ENCODE measurements around the gene FA2H.
"Not testable (repeated sequence)": the region's sequence is repeated elsewhere in the genome, so short reads cannot be mapped to it uniquely, and the experiment has no call there.

The FA2H gene

DNA sequence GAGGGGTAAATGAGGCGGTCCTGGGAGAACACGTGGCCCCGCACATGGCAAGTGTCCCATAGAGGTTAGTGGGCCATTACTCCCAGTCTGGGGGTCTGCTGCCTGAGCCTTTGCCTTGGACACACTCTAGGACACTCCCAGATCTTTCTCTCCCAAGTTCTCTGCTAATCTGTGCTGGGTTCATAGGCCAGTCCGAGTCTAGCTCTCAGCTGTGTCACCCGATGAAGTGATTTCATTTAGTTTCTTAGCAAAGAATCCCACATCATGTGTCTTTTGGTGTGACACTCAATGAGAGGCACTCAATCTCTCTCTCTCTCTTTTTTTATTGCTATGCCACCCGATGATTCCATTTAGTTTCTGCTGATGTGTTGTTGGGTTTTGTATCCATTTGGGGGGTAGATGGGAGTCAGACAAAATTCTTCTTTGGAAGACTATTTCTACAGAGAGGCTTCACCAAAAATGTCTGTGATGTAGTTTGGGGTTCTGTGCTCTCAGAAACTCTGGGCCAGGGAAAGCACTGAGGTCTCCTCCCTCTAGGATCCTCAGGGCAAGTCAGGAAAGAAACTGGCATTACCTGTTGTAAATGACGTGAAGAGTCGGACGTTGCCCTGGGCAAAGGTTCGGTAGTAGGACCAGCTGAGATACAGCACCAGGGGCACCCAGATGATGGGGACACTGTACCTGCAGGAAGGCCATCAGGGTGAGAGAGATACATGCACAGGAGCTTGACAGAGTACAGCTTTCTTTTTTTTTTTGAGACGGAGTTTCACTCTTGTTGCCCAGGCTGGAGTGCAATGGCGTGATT lies 48.8 kb downstream of the FA2H start:
- no peak overlapping the region for H3K27ac ChIP-seq (ENCODE audit: low read length)
- H3K36me3 ChIP-seq (ENCODE audit: control insufficient read depth, insufficient read depth, low read length), result no peaks in the 10 kb centered on the region
- H3K4me1 ChIP-seq (ENCODE audit: control insufficient read depth, insufficient read depth, low read length), result peaks cover 7% of the 10 kb centered on the region
- WGBS (ENCODE audit: insufficient coverage, insufficient read length), result no CpG with 5 or more reads among the region's 12 CpGs
- DNase-seq (ENCODE audit: low read depth, low spot score), result no peak
- H3K4me3 ChIP-seq (ENCODE audit: low read length), result no peak overlapping the region
- no peaks in the 10 kb centered on the region for H3K27me3 ChIP-seq (ENCODE audit: control insufficient read depth, insufficient read depth, low read length)
- H3K9me3 ChIP-seq (ENCODE audit: control insufficient read depth, insufficient read depth, low read length), result no peaks in the 10 kb centered on the region

GRCh38 chr16:74724820-74725549 lies 49.6 kb downstream of the FA2H start:
- no peaks in the 10 kb centered on the region for H3K27me3 ChIP-seq (ENCODE audit: control insufficient read depth, insufficient read depth, low read length)
- WGBS (ENCODE audit: insufficient coverage, insufficient read length), result no CpG with 5 or more reads among the region's 19 CpGs
- DNase-seq (ENCODE audit: low read depth, low spot score), result no peak

GRCh38 chr16:74723256-74723655 lies 51.4 kb downstream of the FA2H start:
- DNase-seq (ENCODE audit: low read depth, low spot score), result no peak
- H3K27me3 ChIP-seq (ENCODE audit: control insufficient read depth, insufficient read depth, low read length), result no peaks in the 10 kb centered on the region
- H3K36me3 ChIP-seq (ENCODE audit: control insufficient read depth, insufficient read depth, low read length), result no peaks in the 10 kb centered on the region
- no peaks in the 10 kb centered on the region for H3K4me1 ChIP-seq (ENCODE audit: control insufficient read depth, insufficient read depth, low read length)
- WGBS (ENCODE audit: insufficient coverage, insufficient read length), result no CpG with 5 or more reads among the region's 7 CpGs
- H3K9me3 ChIP-seq (ENCODE audit: control insufficient read depth, insufficient read depth, low read length), result no peaks in the 10 kb centered on the region
- H3K4me3 ChIP-seq (ENCODE audit: low read length), result no peak overlapping the region
- no peak overlapping the region for H3K27ac ChIP-seq (ENCODE audit: low read length)

More at GRCh38 chr16:74724820-74725549, 49.6 kb downstream of the FA2H start:
- Histone ChIP-seq H3K36me3 (ENCODE audit: control insufficient read depth, insufficient read depth, low read length) (no peaks in the 10 kb centered on the region), H3K27ac (ENCODE audit: low read length) (no peak overlapping the region), H3K4me3 (ENCODE audit: low read length) (no peak overlapping the region), H3K4me1 (ENCODE audit: control insufficient read depth, insufficient read depth, low read length) (peaks cover 4% of the 10 kb centered on the region), H3K9me3 (ENCODE audit: control insufficient read depth, insufficient read depth, low read length) (no peaks in the 10 kb centered on the region)

DNA sequence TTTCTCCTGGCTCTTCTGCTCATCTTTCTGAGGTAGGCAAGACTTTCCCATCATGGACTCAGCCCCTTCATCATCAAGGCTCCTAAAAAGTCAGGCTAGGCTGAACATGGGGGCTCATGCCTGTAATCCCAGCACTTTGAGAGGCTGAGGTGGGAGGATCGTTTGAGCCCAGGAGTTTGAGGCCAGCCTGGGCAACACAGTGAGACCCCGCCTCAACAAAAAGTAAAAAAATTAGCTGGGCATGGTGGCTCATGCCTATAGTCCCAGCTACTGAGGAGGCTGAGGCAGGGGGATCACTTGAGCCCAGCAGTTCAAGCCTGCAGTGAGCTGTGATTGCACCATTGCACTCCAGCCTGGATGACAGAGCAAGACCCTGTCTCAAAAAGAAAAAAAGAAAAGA lies 52.5 kb downstream of the FA2H start:
- not testable (repeated sequence) for H3K4me1 ChIP-seq (ENCODE audit: control insufficient read depth, insufficient read depth, low read length); DNase-seq (ENCODE audit: low read depth, low spot score); H3K36me3 ChIP-seq (ENCODE audit: control insufficient read depth, insufficient read depth, low read length); H3K27me3 ChIP-seq (ENCODE audit: control insufficient read depth, insufficient read depth, low read length); H3K4me3 ChIP-seq (ENCODE audit: low read length); H3K9me3 ChIP-seq (ENCODE audit: control insufficient read depth, insufficient read depth, low read length); H3K27ac ChIP-seq (ENCODE audit: low read length)
- WGBS (ENCODE audit: insufficient coverage, insufficient read length), result no CpG with 5 or more reads among the region's 2 CpGs

DNA sequence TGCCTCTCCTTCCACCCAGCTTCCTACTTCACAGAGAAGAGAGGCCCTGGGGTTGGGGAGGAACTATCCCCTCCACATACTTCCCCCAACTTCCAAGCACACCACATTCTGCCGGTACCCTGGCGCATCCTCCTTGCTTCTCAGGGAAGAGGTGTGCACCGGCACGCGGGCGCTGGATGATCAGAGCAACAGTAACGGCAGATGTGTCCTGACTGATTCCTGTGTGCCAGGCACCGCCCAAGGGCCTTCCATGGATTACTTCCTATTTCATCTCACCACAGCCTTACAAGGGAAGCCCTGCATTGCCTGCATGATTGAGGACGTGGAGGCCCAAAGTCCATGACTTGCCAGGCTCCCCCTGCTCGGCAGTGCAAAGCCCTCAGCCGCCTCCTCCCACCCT lies 52.9 kb downstream of the FA2H start:
- WGBS (ENCODE audit: insufficient coverage, insufficient read length), result no CpG with 5 or more reads among the region's 11 CpGs
- H3K4me3 ChIP-seq (ENCODE audit: low read length), result no peak overlapping the region

DNA sequence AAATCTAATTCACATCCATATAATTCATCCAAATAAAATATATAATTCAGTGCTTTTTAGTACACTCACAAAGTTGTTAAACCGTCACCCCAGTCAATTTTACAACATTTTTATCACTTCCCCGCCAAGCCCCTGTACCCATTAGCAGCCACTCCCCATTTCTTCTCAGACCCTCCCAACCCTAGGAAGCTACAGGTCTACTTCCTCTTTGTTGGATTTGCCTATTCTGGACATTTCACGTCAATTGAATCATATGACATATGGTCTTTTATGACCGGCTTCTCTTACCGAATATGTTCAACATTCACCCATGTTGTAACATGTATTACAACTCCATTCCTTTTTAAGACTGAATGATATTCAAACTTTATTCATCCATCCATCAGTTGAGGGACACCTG lies 54.0 kb downstream of the FA2H start:
- WGBS (ENCODE audit: insufficient coverage, insufficient read length), result 100% methylated on average over 2 of the region's 5 CpGs
- DNase-seq (ENCODE audit: low read depth, low spot score), result no peak

More for the DNA sequence above, 52.9 kb downstream of the FA2H start:
- no peak for DNase-seq (ENCODE audit: low read depth, low spot score)
- H3K36me3 ChIP-seq (ENCODE audit: control insufficient read depth, insufficient read depth, low read length), result no peaks in the 10 kb centered on the region
- H3K27ac ChIP-seq (ENCODE audit: low read length), result no peak overlapping the region
- no peaks in the 10 kb centered on the region for H3K4me1 ChIP-seq (ENCODE audit: control insufficient read depth, insufficient read depth, low read length)
- no peaks in the 10 kb centered on the region for H3K9me3 ChIP-seq (ENCODE audit: control insufficient read depth, insufficient read depth, low read length)
- no peaks in the 10 kb centered on the region for H3K27me3 ChIP-seq (ENCODE audit: control insufficient read depth, insufficient read depth, low read length)

DNA sequence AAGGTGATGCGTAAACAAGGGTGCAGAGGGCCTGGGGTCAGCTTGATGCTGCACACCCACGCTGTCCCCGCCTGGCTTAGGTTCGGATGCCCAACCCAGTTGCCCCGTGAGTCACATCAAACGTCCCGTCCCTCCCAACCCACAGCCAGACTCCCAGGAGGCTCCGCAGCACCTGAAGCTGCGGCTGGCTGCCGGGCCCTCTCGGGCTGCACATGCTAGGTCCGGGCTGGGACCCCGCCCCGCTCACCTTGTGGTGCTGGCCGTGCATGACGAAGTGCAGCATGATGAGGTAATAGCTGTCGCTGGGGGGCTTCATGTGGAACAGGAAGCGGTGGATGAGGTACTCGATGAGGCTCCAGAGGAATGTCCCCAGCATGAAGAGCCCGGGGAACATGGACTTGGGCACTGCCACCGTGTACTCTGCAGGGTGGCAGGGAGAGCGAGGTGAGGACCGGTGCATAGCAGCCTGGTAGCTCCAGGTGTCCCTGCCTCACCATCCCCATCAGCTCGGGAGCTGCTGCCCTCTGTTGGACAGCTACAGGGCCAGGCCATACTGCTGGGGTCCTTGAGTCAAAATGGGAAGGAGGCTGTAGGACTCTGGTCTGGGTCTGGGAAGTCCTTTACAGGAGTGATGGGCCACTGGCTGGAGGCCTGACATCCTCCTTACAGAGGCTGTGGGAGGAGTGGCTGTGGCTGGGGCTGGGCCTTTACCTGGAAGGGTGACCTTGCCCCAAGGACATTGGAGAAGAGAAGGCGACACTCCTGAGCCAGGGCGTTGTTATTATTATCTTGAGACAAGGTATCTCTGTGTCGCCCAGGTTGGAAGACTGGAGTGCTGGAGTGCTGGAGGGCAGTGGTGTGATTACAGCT lies 55.6 kb downstream of the FA2H start:
- no peaks in the 10 kb centered on the region for H3K4me1 ChIP-seq (ENCODE audit: control insufficient read depth, insufficient read depth, low read length)
- no CpG with 5 or more reads among the region's 27 CpGs for WGBS (ENCODE audit: insufficient coverage, insufficient read length)

More for the DNA sequence above, 54.0 kb downstream of the FA2H start:
- Histone ChIP-seq H3K9me3 (ENCODE audit: control insufficient read depth, insufficient read depth, low read length) (no peaks in the 10 kb centered on the region), H3K4me1 (ENCODE audit: control insufficient read depth, insufficient read depth, low read length) (no peaks in the 10 kb centered on the region), H3K36me3 (ENCODE audit: control insufficient read depth, insufficient read depth, low read length) (no peaks in the 10 kb centered on the region), H3K27ac (ENCODE audit: low read length) (no peak overlapping the region), H3K4me3 (ENCODE audit: low read length) (no peak overlapping the region), H3K27me3 (ENCODE audit: control insufficient read depth, insufficient read depth, low read length) (no peaks in the 10 kb centered on the region)

GRCh38 chr16:74718140-74718539 lies 56.5 kb downstream of the FA2H start:
- Histone ChIP-seq H3K36me3 (ENCODE audit: control insufficient read depth, insufficient read depth, low read length) (no peaks in the 10 kb centered on the region; the same call in 1 of the 2 replicates), H3K4me1 (ENCODE audit: control insufficient read depth, insufficient read depth, low read length) (no peaks in the 10 kb centered on the region; the same call in 1 of the 2 replicates), H3K4me3 (ENCODE audit: low read length) (no peak overlapping the region), H3K27me3 (ENCODE audit: control insufficient read depth, insufficient read depth, low read length) (no peaks in the 10 kb centered on the region), H3K9me3 (ENCODE audit: control insufficient read depth, insufficient read depth, low read length) (no peaks in the 10 kb centered on the region), H3K27ac (ENCODE audit: low read length) (no peak overlapping the region)
- no peak for DNase-seq (ENCODE audit: low read depth, low spot score)
- no CpG with 5 or more reads among the region's 13 CpGs for WGBS (ENCODE audit: insufficient coverage, insufficient read length)

More for the DNA sequence above, 55.6 kb downstream of the FA2H start:
- no peak for DNase-seq (ENCODE audit: low read depth, low spot score)
- Histone ChIP-seq H3K36me3 (ENCODE audit: control insufficient read depth, insufficient read depth, low read length) (no peaks in the 10 kb centered on the region; the same call in 1 of the 2 replicates), H3K27ac (ENCODE audit: low read length) (no peak overlapping the region), H3K9me3 (ENCODE audit: control insufficient read depth, insufficient read depth, low read length) (no peaks in the 10 kb centered on the region), H3K4me3 (ENCODE audit: low read length) (no peak overlapping the region), H3K27me3 (ENCODE audit: control insufficient read depth, insufficient read depth, low read length) (no peaks in the 10 kb centered on the region)

- H3K4me3 ChIP-seq (ENCODE audit: low read length), result no peak overlapping the region
- WGBS (ENCODE audit: insufficient coverage, insufficient read length), result no CpG with 5 or more reads among the region's 7 CpGs
- DNase-seq (ENCODE audit: low read depth, low spot score), result no peak
- no peaks in the 10 kb centered on the region; the same call in 1 of the 2 replicates for H3K4me1 ChIP-seq (ENCODE audit: control insufficient read depth, insufficient read depth, low read length)
- H3K27ac ChIP-seq (ENCODE audit: low read length), result no peak overlapping the region
- H3K36me3 ChIP-seq (ENCODE audit: control insufficient read depth, insufficient read depth, low read length), result no peaks in the 10 kb centered on the region; the same call in 1 of the 2 replicates
- H3K9me3 ChIP-seq (ENCODE audit: control insufficient read depth, insufficient read depth, low read length), result no peaks in the 10 kb centered on the region
- H3K27me3 ChIP-seq (ENCODE audit: control insufficient read depth, insufficient read depth, low read length), result no peaks in the 10 kb centered on the region
Measured at GRCh38 chr16:74717367-74717766, 57.3 kb downstream of the FA2H start.

- no peaks in the 10 kb centered on the region for H3K27me3 ChIP-seq (ENCODE audit: control insufficient read depth, insufficient read depth, low read length)
- no peak for DNase-seq (ENCODE audit: low read depth, low spot score)
- WGBS (ENCODE audit: insufficient coverage, insufficient read length), result no CpG with 5 or more reads among the region's 15 CpGs
- H3K4me3 ChIP-seq (ENCODE audit: low read length), result no peak overlapping the region
- no peaks in the 10 kb centered on the region; the same call in 1 of the 2 replicates for H3K4me1 ChIP-seq (ENCODE audit: control insufficient read depth, insufficient read depth, low read length)
- no peaks in the 10 kb centered on the region; the same call in 1 of the 2 replicates for H3K36me3 ChIP-seq (ENCODE audit: control insufficient read depth, insufficient read depth, low read length)
- no peaks in the 10 kb centered on the region for H3K9me3 ChIP-seq (ENCODE audit: control insufficient read depth, insufficient read depth, low read length)
- no peak overlapping the region for H3K27ac ChIP-seq (ENCODE audit: low read length)
Measured at GRCh38 chr16:74716355-74716754, 58.3 kb downstream of the FA2H start.
